NB4 (cell line): ENCODE measurements around the gene CCDC107.

Experiments
- DNase-seq: peaks from one replicate; pipeline ENCODE4 v3.0.0; 2010; ENCODE audit warnings: low read depth
- H3K4me3 ChIP-seq: one replicate; pipeline ENCODE4 v1.5.1; 2011; ENCODE audit warnings: mild to moderate bottlenecking, low read depth, low read length, moderate library complexity
- CTCF ChIP-seq: IDR thresholded peaks from one replicate; pipeline ENCODE4 v1.5.1; 2012; ENCODE audit warnings: low read depth, low read length
- MYC ChIP-seq: IDR thresholded peaks from 2 replicates; pipeline ENCODE4 v1.6.1; 2011; ENCODE audit warnings: low read depth, low read length
- POLR2A ChIP-seq: IDR thresholded peaks from 2 replicates; pipeline ENCODE4 v1.6.1; 2011; ENCODE audit warnings: mild to moderate bottlenecking; ENCODE audit not compliant: insufficient read length; ENCODE audit errors: extremely low read depth
- TF ChIP-seq, protein P1 (sequence below): IDR thresholded peaks from 2 replicates; pipeline ENCODE4 v1.6.1; 2011; ENCODE audit warnings: low read depth, low read length

CCDC107 gene

DNA sequence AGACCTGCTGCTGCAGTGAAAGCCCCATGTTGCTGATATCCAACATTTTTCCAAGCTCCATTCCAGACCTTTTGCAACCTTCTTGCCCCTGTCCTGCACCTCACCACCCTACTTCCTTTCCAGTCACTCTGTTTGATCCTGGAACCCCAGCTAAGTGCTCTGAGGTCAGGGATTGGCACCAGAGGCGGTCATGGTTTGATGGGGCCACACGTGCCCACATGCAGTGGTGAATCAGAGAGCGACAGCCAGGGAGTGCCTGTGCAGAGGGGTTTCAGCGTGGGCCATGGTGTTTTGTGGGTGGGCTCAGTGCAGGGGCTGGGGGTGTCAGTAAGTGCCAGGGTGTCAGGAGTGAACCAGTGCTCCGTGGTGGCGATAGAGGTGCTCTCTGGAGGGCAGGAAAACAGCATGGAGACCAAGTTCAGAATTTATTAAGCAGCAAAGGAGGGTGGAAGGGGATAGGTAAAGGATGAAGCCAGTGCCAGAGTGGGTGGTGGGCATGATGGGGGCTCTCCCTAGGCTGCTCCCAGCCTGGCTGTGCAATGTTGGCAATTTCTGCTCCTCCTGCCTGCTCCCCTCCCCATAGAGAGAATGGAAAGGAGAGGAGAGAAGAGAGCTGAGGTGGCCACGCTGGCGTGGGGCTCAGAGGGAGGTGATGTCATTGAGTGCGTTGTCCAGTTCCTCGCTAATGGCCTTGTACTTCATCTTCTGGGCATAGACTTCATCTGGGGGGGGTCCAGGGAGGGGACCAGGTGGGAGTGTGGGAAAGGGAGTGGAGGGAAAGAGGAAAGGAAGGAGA is 24.6 kb downstream of the CCDC107 start:
- no peak for DNase-seq
- TF ChIP-seq MYC (no peak), POLR2A (no peak), CTCF (no peak)
- TF ChIP-seq, protein P1, sequence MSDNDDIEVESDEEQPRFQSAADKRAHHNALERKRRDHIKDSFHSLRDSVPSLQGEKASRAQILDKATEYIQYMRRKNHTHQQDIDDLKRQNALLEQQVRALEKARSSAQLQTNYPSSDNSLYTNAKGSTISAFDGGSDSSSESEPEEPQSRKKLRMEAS = no peak
- H3K4me3 ChIP-seq = no peak overlapping the region

- H3K4me3 ChIP-seq = no peak overlapping the region
- DNase-seq = no peak
- no peak for TF ChIP-seq MYC
- TF ChIP-seq, protein P1 = no peak
- TF ChIP-seq CTCF = no peak
- TF ChIP-seq POLR2A = no peak
Observed at GRCh38 chr9:35683323-35683722, 25.2 kb downstream of the CCDC107 start.

- H3K4me3 ChIP-seq = no peak overlapping the region
- DNase-seq = no peak
- TF ChIP-seq MYC = no peak
- TF ChIP-seq CTCF = no peak
- TF ChIP-seq, protein P1 = no peak
- TF ChIP-seq POLR2A = no peak
Observed at GRCh38 chr9:35684921-35685320, 26.8 kb downstream of the CCDC107 start.

- H3K4me3 ChIP-seq = no peak overlapping the region
- no peak for DNase-seq
- TF ChIP-seq, protein P1 = no peak
- TF ChIP-seq POLR2A (no peak), CTCF (no peak), MYC (no peak)
Observed at GRCh38 chr9:35685506-35685905, 27.4 kb downstream of the CCDC107 start.

- no peak overlapping the region for H3K4me3 ChIP-seq
- DNase-seq = no peak
- TF ChIP-seq MYC = no peak
- TF ChIP-seq, protein P1 = no peak
- no peak for TF ChIP-seq CTCF
- no peak for TF ChIP-seq POLR2A
Observed at GRCh38 chr9:35686222-35687203, 28.4 kb downstream of the CCDC107 start.
